ENCODE data around the gene OCLN. TPM values are rescaled to one million over a fixed set of nuclear protein-coding genes. Genes with fewer than 3 reads are reported as not detected.

The OCLN gene
- total and polyA plus RNA-seq, 7 donors = 1.3 to 19.7 (median 3.9) TPM

DNA sequence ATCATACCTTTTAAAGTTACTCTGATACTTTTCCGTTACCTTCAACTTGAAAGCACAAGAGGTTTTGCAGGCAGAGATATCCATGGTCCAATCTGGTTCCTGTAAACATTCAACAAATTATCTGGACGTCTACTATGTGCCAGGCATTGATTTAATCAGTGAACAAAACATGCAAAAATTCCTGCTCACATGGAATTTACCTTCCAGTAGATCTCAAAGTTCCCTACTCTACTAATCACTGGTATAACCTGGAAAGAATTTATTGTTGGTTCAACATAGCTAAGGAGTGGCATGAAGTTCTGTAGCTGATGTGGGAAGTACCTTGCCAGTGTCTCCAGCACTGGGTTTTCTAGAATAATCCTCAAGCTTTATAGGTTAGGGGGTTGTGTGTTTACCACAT is 9.8 kb downstream of the OCLN start:
- H3K27me3 ChIP-seq = peaks cover 0 to 24% (median 6%) of the 10 kb centered on the region in 3 donors
- DNase-seq = no peak
- H3K27ac ChIP-seq = no peak overlapping the region
- TF ChIP-seq, protein P1, sequence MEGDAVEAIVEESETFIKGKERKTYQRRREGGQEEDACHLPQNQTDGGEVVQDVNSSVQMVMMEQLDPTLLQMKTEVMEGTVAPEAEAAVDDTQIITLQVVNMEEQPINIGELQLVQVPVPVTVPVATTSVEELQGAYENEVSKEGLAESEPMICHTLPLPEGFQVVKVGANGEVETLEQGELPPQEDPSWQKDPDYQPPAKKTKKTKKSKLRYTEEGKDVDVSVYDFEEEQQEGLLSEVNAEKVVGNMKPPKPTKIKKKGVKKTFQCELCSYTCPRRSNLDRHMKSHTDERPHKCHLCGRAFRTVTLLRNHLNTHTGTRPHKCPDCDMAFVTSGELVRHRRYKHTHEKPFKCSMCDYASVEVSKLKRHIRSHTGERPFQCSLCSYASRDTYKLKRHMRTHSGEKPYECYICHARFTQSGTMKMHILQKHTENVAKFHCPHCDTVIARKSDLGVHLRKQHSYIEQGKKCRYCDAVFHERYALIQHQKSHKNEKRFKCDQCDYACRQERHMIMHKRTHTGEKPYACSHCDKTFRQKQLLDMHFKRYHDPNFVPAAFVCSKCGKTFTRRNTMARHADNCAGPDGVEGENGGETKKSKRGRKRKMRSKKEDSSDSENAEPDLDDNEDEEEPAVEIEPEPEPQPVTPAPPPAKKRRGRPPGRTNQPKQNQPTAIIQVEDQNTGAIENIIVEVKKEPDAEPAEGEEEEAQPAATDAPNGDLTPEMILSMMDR (IDR thresholded peaks at IDR 0.05) = no peak
- TF ChIP-seq POLR2AphosphoS5 (IDR thresholded peaks at IDR 0.05) = no peak
- TF ChIP-seq POLR2A (IDR thresholded peaks at IDR 0.05) = no peak
- TF ChIP-seq EP300 (IDR thresholded peaks at IDR 0.05) = no peak
- intact Hi-C loops (cut with DNase I) = no loop called here
- H3K36me3 ChIP-seq = no peaks in the 10 kb centered on the region
- no peaks in the 10 kb centered on the region for H3K4me1 ChIP-seq
- H3K9me3 ChIP-seq = no peaks in the 10 kb centered on the region
- 36 to 56% methylated on average over 2 of the region's 2 CpGs for WGBS, 2 donors
- no peak overlapping the region for H3K4me3 ChIP-seq

DNA sequence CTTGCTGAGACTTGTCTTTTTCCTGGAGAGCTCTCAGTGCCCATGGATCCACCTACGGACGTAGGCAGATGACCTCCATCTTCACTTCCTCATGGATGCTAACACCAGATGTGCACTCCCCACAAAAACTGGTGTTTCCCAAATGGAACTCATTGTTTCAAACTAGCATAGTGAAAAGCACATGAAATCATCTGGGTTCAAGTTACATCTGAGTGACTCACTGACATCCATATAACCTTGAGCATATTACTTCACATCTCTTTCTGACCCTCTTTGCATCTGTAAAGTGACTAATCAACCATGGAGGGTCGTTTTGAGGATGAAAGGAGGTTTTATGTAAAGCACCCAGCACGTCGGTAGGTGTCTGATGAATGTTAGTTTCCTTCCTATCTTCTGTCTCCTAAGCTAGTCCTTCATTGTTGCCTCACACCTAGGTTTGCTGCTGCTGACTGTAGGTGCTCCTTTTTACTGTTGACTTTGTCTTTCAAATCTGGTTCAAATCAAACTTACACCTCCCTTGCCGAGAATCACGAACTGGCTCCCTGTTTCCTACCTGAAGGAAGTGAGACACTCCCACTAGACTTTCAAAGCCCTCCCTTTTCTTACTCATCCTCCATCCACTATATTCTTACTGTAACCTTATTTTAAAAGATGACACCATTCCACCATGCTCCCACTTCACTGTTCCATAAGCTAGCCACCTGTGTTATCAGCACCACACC is 10.3 kb downstream of the OCLN start:
- H3K4me1 ChIP-seq = no peaks in the 10 kb centered on the region
- no peaks in the 10 kb centered on the region for H3K36me3 ChIP-seq
- 62 to 70% methylated on average over 7 of the region's 7 CpGs for WGBS, 2 donors
- TF ChIP-seq, protein P1 (IDR thresholded peaks at IDR 0.05) = no peak
- no peak for TF ChIP-seq POLR2AphosphoS5 (IDR thresholded peaks at IDR 0.05)
- TF ChIP-seq EP300 (IDR thresholded peaks at IDR 0.05) = no peak
- TF ChIP-seq POLR2A (IDR thresholded peaks at IDR 0.05) = no peak
- intact Hi-C loops (cut with DNase I) = no loop called here
- H3K27me3 ChIP-seq = peaks cover 0 to 21% (median 6%) of the 10 kb centered on the region in 3 donors
- DNase-seq = no peak
- no peak overlapping the region for H3K27ac ChIP-seq
- H3K4me3 ChIP-seq = no peak overlapping the region
- no peaks in the 10 kb centered on the region for H3K9me3 ChIP-seq

DNA sequence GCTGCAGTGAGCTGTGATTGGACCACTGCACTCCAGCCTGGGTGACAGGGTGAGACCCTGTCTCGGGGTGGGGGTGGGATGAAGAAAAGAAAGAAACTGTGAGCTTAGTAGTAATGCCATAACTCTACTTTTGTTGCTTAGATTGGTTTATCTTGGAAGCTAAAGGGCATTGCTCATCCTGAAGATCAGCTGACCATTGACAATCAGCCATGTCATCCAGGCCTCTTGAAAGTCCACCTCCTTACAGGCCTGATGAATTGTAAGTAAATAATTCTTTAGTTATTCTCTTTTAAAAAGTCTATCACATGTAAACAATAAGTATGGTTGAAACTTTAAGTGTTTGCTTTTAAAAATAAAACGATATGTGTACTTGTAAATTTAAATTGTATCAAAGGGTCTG is 11.4 kb downstream of the OCLN start:
- Histone ChIP-seq H3K27ac (no peak overlapping the region), H3K36me3 (no peaks in the 10 kb centered on the region), H3K4me3 (no peak overlapping the region), H3K27me3 (peaks cover 0 to 12% (median 6%) of the 10 kb centered on the region in 3 donors), H3K9me3 (no peaks in the 10 kb centered on the region), H3K4me1 (no peaks in the 10 kb centered on the region)
- TF ChIP-seq EP300 (IDR thresholded peaks at IDR 0.05) (no peak), POLR2A (IDR thresholded peaks at IDR 0.05) (no peak), POLR2AphosphoS5 (IDR thresholded peaks at IDR 0.05) (no peak)
- TF ChIP-seq, protein P1 (IDR thresholded peaks at IDR 0.05) = no peak
- intact Hi-C loops (cut with DNase I) = no loop called here
- no peak for DNase-seq
- WGBS, 2 donors = 81 to 89% methylated on average over 2 of the region's 2 CpGs

DNA sequence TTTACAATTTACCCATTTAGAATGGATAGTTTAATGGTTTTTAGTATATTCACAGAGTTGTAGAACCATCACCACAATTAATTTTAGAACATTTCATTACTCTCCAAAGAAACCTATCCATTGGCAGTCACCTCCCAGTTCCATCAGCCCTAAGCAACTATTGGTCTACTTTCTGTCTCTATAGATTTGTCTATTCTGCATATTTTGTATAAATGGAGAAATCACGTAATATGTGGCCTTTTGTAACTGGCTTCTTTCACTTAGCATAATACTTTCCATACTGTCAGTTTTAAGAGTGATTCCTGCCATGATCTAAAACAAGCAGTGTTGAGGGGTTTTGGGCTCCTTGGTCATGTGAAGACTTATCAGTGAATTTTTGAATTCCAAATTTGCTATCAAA is 12.7 kb downstream of the OCLN start:
- TF ChIP-seq EP300 (IDR thresholded peaks at IDR 0.05) (no peak), POLR2A (IDR thresholded peaks at IDR 0.05) (no peak), POLR2AphosphoS5 (IDR thresholded peaks at IDR 0.05) (no peak)
- TF ChIP-seq, protein P1 (IDR thresholded peaks at IDR 0.05) = no peak
- Histone ChIP-seq H3K27ac (no peak overlapping the region), H3K36me3 (no peaks in the 10 kb centered on the region), H3K4me1 (no peaks in the 10 kb centered on the region), H3K4me3 (no peak overlapping the region), H3K27me3 (peaks cover 0 to 12% (median 6%) of the 10 kb centered on the region in 3 donors), H3K9me3 (no peaks in the 10 kb centered on the region)
- DNase-seq = no peak
- intact Hi-C loops (cut with DNase I) = no loop called here
- whole genome bisulfite sequencing, 2 donors = 94 to 96% methylated on average over 1 of the region's 1 CpG

DNA sequence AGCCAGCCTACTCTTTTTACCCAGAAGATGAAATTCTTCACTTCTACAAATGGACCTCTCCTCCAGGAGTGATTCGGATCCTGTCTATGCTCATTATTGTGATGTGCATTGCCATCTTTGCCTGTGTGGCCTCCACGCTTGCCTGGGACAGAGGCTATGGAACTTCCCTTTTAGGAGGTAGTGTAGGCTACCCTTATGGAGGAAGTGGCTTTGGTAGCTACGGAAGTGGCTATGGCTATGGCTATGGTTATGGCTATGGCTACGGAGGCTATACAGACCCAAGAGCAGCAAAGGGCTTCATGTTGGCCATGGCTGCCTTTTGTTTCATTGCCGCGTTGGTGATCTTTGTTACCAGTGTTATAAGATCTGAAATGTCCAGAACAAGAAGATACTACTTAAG is 16.6 kb downstream of the OCLN start:
- no peak for TF ChIP-seq POLR2AphosphoS5 (IDR thresholded peaks at IDR 0.05)
- no peak for TF ChIP-seq EP300 (IDR thresholded peaks at IDR 0.05)
- TF ChIP-seq, protein P1 (IDR thresholded peaks at IDR 0.05) = no peak
- TF ChIP-seq POLR2A (IDR thresholded peaks at IDR 0.05) = no peak
- H3K27ac ChIP-seq = no peak overlapping the region
- H3K27me3 ChIP-seq = no peaks in the 10 kb centered on the region
- DNase-seq = no peak
- no peaks in the 10 kb centered on the region for H3K36me3 ChIP-seq
- H3K4me1 ChIP-seq = no peaks in the 10 kb centered on the region
- no peak overlapping the region for H3K4me3 ChIP-seq
- H3K9me3 ChIP-seq = no peaks in the 10 kb centered on the region
- WGBS, 2 donors = 92 to 96% methylated on average over 6 of the region's 6 CpGs
- intact Hi-C loops (cut with DNase I) = no loop called here
